Adrenal gland (tissue), 12 donors: ENCODE results near the gene ATXN7. TPM values are rescaled to one million over a fixed set of nuclear protein-coding genes. Genes with fewer than 3 reads are reported as not detected.

Experiments
- DNase-seq, 7 donors: peaks; one replicate each; pipeline ENCODE4 v3.0.0-alpha.2; 2019 to 2020
- H3K27ac ChIP-seq, 5 donors: fragments of 200-600 bp; sonication (generic) in 4 of 5; 1 replicate in 3 of 5; 2 replicates in 2 of 5; pipeline versions ENCODE4 v1.5.1 to v1.8.0; 2016 to 2020; ENCODE audit warnings: mild to moderate bottlenecking in 1 of 5
- H3K27me3 ChIP-seq: fragments of 200-600 bp; 2 replicates; pipeline ENCODE4 v1.8.0; 2021
- H3K36me3 ChIP-seq, 2 donors: fragments of 200-600 bp; replicated peaks in 1 of 2; 1 replicate in 1 of 2; 2 replicates in 1 of 2; pipeline versions ENCODE4 v1.5.1 to v1.8.0; 2018 to 2022
- H3K4me1 ChIP-seq, 2 donors: fragments of 200-600 bp; replicated peaks in 1 of 2; 1 replicate in 1 of 2; 2 replicates in 1 of 2; pipeline versions ENCODE4 v1.5.1 to v1.8.0; 2018 to 2021
- H3K4me3 ChIP-seq, 4 donors: fragments of 200-600 bp; sonication (generic) in 3 of 4; one replicate each; pipeline ENCODE4 v1.5.1; 2016 to 2018
- H3K9me3 ChIP-seq, 3 donors: fragments of 200-600 bp; sonication (generic) in 1 of 3; replicated peaks in 1 of 3; 1 replicate in 2 of 3; 2 replicates in 1 of 3; pipeline versions ENCODE4 v1.5.1 to v1.8.0; 2016 to 2021
- POLR2A ChIP-seq, 2 donors: fragments of 450-650 bp; IDR thresholded peaks; one replicate each; pipeline ENCODE4 v1.6.1; 2017; ENCODE audit warnings: antibody characterized with exemption in 2 of 2, mild to moderate bottlenecking in 2 of 2, moderate library complexity in 1 of 2
- WGBS, 4 donors: extraction: QIAGEN DNeasy Blood & Tissue Kit in 2 of 4; methylation state at CpG; one replicate each; pipeline versions ENCODE4 v1.1.5 to v1.1.7; 2013 to 2017; 5-methylcytosine and 5-hydroxymethylcytosine counted together
- intact Hi-C, 2 donors: fragments of 100-400 bp; cut with DNase I; formaldehyde crosslinking; loops; one replicate each; pipeline versions ENCODE4 v1.14.1 to v1.15.0; 2022 to 2023
- polyA plus RNA-seq, 3 donors: library from polyadenylated mRNA; stranded (reverse); fragments of 200-250 nt in 2 of 3; fragments of 350-450 nt in 1 of 3; fragmentation: Illumina TruSeq in 1 of 3; extraction: RNeasy Lipid Tissue Mini Kit (QIAGEN cat#74804) in 1 of 3; gene quantifications; one replicate each; pipeline ENCODE4 v1.2.3, GENCODE V29; 2013 to 2014
- total RNA-seq, 9 donors: library from RNA; depleted of rRNA in 4 of 9; stranded (reverse); fragments of >200 nt in 4 of 9; fragments of 120-200 nt in 1 of 9; fragmentation: NEBNext Ultra II Directional in 1 of 9; extraction: Animal tissue kit (Norgen Biotek cat#: 25700) in 1 of 9; gene quantifications; one replicate each; pipeline versions ENCODE4 v1.1.0 to v1.2.4, GENCODE V29; 2013 to 2023
- TF ChIP-seq, protein P1 (sequence below), 6 experiments: fragments of 450-650 bp in 4 of 6; fragments of 200-600 bp in 2 of 6; sonication (generic) in 1 of 6; IDR thresholded peaks; 1 replicate in 5 of 6; 2 replicates in 1 of 6; pipeline versions ENCODE4 v1.5.1 to v1.8.0; 2016 to 2021; ENCODE audit warnings: antibody characterized with exemption in 6 of 6, mild to moderate bottlenecking in 2 of 6, moderate library complexity in 1 of 6
- donor health status: healthy with polysubstance abuse.
- donor health status: Bipolar disorder and iron deficiency.
- donor health status: DM: yes; HTN: yes; CAD: no.
- donor health status: DM: no; HTN: no; CAD: no.
- donor health status: DM: no; HTN: no; CAD: no.
- donor health status: DM: yes; HTN: yes; CAD: no.

ATXN7 gene
- total and polyA plus RNA-seq, 12 donors = 4.1 to 27.3 (median 18.0) TPM

DNA sequence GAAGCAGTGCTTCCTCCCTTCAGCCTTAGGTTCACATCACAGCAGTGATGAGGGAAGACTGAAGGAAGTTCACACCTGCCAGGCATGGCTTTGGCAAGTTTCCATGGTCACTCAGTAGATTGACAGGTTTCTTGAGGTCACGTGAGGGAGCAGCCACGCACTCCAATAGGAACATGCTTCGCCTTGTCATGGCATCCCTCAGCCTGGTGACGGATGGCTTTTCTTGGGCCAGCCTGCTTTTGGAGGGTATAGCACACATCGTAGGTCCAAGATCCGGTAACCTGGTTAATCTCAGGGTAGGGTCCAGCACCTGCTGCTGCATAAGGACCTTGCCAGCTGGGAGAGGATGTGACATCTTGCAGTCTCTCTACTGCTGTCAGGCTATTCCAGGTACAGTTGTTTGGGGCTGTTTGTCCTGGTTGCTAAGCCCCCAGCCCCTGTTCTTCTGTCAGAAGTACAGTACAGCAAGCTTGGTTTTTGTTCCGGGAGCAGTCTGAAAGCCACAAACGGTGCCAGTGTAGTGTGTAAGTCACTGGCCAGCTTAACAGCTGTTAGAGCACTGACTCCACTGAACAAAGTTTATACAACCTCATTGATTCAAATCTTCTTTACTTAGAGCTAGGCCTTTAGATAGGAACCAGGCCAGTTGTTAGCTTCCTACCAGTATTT, 117.3 kb downstream of the ATXN7 start:
- Histone ChIP-seq H3K27ac (no peak overlapping the region), H3K36me3 (peaks cover 0 to 53% of the 10 kb centered on the region in 2 donors), H3K9me3 (no peaks in the 10 kb centered on the region), H3K4me3 (no peak overlapping the region), H3K27me3 (no peaks in the 10 kb centered on the region), H3K4me1 (peaks cover 5 to 21% of the 10 kb centered on the region in 2 donors)
- TF ChIP-seq, protein P1, sequence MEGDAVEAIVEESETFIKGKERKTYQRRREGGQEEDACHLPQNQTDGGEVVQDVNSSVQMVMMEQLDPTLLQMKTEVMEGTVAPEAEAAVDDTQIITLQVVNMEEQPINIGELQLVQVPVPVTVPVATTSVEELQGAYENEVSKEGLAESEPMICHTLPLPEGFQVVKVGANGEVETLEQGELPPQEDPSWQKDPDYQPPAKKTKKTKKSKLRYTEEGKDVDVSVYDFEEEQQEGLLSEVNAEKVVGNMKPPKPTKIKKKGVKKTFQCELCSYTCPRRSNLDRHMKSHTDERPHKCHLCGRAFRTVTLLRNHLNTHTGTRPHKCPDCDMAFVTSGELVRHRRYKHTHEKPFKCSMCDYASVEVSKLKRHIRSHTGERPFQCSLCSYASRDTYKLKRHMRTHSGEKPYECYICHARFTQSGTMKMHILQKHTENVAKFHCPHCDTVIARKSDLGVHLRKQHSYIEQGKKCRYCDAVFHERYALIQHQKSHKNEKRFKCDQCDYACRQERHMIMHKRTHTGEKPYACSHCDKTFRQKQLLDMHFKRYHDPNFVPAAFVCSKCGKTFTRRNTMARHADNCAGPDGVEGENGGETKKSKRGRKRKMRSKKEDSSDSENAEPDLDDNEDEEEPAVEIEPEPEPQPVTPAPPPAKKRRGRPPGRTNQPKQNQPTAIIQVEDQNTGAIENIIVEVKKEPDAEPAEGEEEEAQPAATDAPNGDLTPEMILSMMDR (IDR thresholded peaks at IDR 0.05) = no peak
- TF ChIP-seq POLR2A (IDR thresholded peaks at IDR 0.05) = no peak
- intact Hi-C loops = no loop called here
- WGBS, 4 donors = 92 to 95% (median 94%) methylated on average over 4 to 8 of the region's 8 CpGs
- DNase-seq = no peak

- no peak for DNase-seq
- H3K36me3 ChIP-seq = peaks cover 0 to 53% of the 10 kb centered on the region in 2 donors
- TF ChIP-seq POLR2A (IDR thresholded peaks at IDR 0.05) = no peak
- TF ChIP-seq, protein P1 (IDR thresholded peaks at IDR 0.05) = no peak
These were observed 118.3 kb downstream of the ATXN7 start for GRCh38 chr3:63981980-63982379.

GRCh38 chr3:63984391-63984790, 120.7 kb downstream of the ATXN7 start:
- H3K27me3 ChIP-seq = no peaks in the 10 kb centered on the region
- H3K36me3 ChIP-seq = peaks cover 0 to 71% of the 10 kb centered on the region in 2 donors
- intact Hi-C loops = no loop called here
- no peaks in the 10 kb centered on the region for H3K9me3 ChIP-seq
- WGBS, 4 donors = 95 to 99% (median 98%) methylated on average over 3 of the region's 3 CpGs
- H3K4me1 ChIP-seq = no peaks in the 10 kb centered on the region
- H3K27ac ChIP-seq = no peak overlapping the region
- H3K4me3 ChIP-seq = no peak overlapping the region
- DNase-seq = no peak
- no peak for TF ChIP-seq POLR2A (IDR thresholded peaks at IDR 0.05)

More at GRCh38 chr3:63981980-63982379, 118.3 kb downstream of the ATXN7 start:
- Histone ChIP-seq H3K4me3 (no peak overlapping the region), H3K4me1 (peaks cover 0 to 11% of the 10 kb centered on the region in 2 donors), H3K9me3 (no peaks in the 10 kb centered on the region), H3K27me3 (no peaks in the 10 kb centered on the region), H3K27ac (no peak overlapping the region)
- WGBS, 4 donors = 87 to 100% (median 93%) methylated on average over 4 of the region's 4 CpGs
- intact Hi-C loops = no loop called here

- no peaks in the 10 kb centered on the region for H3K27me3 ChIP-seq
- TF ChIP-seq, protein P1 (IDR thresholded peaks at IDR 0.05) = no peak
- TF ChIP-seq POLR2A (IDR thresholded peaks at IDR 0.05) = no peak
- WGBS, 4 donors = 88 to 92% (median 91%) methylated on average over 7 of the region's 7 CpGs
- no peak overlapping the region for H3K27ac ChIP-seq
- H3K36me3 ChIP-seq = peaks cover 0 to 72% of the 10 kb centered on the region in 2 donors
- no peak overlapping the region for H3K4me3 ChIP-seq
- H3K9me3 ChIP-seq = no peaks in the 10 kb centered on the region
- no peaks in the 10 kb centered on the region for H3K4me1 ChIP-seq
- intact Hi-C loops = no loop called here
- no peak for DNase-seq
These were observed 122.5 kb downstream of the ATXN7 start for GRCh38 chr3:63986146-63986545.

DNA sequence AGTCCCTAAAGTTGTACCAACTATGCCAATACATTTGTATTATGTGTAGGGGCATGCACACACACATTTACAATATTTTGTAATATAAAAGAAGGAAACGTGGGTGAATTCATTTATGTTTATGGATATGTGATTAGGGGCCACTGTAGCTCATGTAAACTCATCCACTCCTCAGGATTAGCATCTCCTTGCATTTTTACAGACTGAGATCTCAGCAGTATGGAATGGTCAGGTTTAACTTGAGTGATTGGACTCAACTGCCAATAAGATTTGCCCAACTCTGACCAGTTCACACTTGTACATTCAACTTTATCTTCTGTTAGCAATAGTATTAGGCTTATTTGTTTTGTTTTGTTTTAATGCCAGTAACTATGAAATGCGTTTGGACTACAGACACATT, 123.2 kb downstream of the ATXN7 start:
- intact Hi-C loops = no loop called here

More for the DNA sequence above, 123.2 kb downstream of the ATXN7 start:
- H3K4me3 ChIP-seq = no peak overlapping the region
- H3K36me3 ChIP-seq = peaks cover 0 to 72% of the 10 kb centered on the region in 2 donors
- TF ChIP-seq, protein P1 (IDR thresholded peaks at IDR 0.05) = no peak
- TF ChIP-seq POLR2A (IDR thresholded peaks at IDR 0.05) = no peak
- no peak for DNase-seq
- H3K27ac ChIP-seq = no peak overlapping the region
- no peaks in the 10 kb centered on the region for H3K27me3 ChIP-seq
- H3K4me1 ChIP-seq = no peaks in the 10 kb centered on the region
- 88 to 92% (median 90%) methylated on average over 2 of the region's 2 CpGs for WGBS, 4 donors
- H3K9me3 ChIP-seq = no peaks in the 10 kb centered on the region
